HL-60/S4 treated with retinoic acid at 250 ng/mL for 4 days and 3 days (cell line): ENCODE measurements around the gene RXRA.

ENCODE experiments used
- in situ Hi-C: fragments of 300-500 bp; cut with MboI; formaldehyde crosslinking; loops from 2 replicates; pipeline ENCODE4 v1.7.0; 2022; ENCODE audit warnings: low sequenced_read_pairs

Gene RXRA

DNA sequence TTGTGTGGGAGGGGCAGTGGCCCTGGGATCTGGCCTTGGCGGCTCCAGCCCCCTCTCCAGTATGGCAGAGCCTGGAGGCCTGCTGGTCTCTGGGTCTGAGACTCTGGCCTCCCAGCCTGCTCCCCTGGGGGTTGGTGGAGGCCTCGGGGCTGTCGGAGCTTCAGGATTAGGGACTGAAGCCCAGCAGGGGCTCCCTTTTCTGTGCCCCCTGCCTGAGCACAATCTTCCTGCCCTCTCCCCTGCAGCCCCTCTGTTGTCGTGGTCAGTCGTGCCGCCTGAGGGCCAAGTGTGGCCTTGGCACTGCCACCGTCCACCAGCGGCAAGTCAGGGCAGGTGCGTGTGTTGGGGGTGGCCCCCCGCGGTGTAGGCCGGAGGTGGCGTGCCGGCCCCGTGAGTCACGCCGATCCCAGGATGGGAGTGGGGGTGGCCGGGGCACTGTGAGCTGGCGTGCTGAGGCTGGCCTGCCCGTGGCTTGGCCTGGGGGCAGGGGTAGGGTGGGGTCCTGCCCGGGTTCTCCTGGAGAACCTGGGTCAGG lies 53.6 kb downstream of the RXRA start:
- in situ Hi-C loops, result no loop called here

DNA sequence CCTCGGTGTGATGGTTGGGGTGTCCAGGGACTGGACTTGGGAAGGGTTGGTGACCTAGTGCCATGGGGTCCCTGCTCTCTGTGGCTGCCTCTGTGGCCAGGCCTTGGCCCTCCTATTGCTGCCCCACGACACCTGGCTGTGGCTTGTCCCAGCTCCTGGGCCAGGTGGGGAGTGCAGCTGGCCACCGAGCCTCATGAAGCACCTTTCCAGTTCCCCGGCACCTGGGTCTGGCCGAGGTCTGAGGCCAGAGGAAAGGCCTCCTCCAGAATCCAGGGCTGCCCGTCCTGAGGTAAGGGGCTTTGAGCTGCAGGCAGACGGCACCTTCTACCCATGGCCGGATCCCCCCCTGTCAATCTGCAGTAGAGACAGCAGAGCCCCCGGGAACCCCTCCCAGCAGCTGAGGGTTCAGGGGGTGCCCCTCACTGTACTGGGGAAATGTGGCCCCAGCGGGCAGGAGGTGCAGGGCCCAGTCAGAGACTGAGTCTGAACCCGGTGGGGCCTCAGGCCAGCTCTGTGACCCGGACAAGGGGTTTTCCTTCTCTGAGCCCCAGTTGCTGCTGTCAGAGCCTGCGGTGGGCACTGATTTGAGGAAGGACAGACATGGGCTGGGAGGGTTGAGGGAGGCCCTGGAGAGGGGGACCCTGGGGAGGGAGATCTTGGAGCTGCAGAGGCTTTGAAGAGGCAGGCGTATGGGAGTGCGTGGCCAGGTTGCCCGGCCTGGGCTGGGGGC lies 54.5 kb downstream of the RXRA start:
- in situ Hi-C loops, result no loop called here

- in situ Hi-C loops, result no loop called here
Observed at GRCh38 chr9:134381272-134381661, 55.0 kb downstream of the RXRA start.

DNA sequence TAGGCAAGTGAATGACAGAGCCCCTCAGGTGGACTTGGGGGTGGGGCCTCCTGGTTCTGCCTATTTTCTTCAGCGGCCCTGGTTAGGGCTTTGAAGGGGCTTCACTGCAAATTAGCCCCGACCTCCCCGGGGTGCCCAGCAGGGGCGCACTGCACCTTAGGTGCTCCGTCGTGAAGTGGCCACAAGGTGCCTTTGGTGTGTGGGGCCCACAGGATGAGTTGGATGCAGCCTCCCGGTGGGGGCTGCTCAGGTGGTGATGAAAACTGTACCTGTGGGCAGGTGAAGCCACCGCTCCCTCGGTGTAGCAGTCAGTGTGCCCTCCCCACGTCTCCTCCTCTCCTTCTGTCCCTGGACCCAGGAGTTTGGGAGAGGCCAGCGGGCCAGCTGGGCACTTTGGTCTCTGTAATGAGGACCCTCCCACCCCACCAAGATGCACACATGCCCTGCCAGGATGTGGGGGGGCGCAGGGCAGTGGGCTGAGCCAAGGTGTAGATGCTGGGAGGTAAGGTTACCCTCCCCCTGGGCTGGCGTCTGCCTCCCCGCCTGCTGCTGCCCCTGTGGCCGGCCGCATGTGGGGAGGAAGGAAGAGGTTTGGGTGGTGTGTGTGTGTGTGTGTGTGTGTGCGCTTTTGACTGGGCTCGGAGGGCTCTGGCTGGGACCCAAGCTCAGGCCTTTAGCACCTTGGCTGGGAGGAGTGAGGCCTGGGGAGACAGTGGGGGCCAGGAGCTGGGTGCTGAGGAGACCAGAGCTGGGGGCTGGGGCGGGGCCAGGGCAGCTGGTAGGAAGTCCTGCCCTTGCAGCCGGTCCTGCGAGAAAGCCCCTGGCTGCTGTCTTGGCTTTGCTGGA lies 55.6 kb downstream of the RXRA start:
- in situ Hi-C loops, result no loop called here

- in situ Hi-C loops, result no loop called here
Observed at GRCh38 chr9:134382733-134383132, 56.5 kb downstream of the RXRA start.

DNA sequence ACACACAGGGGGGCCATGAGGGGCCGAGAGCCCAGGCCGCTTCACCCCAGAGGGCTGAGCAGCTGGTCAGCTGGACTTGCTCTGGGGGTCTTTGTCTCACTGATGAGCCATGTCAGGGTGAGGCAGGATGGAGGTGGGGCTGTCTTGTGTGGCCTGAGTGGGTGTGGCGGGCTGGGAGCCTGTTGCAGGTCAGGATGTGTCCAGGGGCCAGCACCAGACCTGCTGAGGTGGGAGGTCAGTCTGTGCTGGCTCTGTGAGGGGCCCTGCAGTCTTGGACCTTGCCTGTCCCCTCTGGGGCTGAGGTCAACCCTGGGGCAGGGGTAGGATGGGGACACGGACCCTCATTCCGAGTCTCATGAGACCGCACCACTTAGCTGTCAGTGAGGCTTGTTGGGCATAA lies 56.9 kb downstream of the RXRA start:
- in situ Hi-C loops, result no loop called here

DNA sequence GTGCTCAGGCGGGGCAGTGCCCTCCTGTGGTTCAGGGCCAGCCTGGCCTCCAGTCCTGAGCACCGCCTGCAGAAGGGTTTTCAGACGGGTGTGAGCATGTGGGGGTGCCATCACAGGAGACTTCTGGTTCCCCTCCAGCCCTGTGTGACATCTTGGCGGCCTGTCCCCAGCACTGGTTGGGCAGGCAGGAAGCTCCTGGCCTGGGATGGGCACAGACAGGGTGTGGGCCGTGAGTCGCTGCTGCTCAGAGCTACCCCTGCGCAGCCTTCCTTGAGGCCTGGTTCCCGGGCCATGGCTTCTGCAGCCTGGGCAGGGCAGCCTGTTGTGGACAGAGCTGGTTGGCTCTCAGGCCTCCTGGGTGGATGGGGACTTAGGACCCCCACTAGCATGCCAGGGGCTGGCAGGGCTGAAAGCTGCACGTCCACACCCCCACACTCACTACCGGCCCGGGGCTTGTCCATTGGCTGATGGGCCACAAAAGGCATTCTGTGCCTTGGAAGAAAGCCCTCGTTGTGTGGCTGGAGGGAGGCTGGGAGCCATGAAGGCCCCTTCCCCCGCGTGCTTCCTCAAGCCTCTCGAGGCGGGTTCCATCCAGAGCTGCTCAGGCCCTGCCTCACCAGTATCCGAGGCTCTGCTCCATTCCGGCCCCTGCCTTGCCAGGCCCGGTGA lies 58.7 kb downstream of the RXRA start:
- in situ Hi-C loops, result no loop called here

- in situ Hi-C loops, result no loop called here
Observed at GRCh38 chr9:134385915-134386314, 59.7 kb downstream of the RXRA start.

DNA sequence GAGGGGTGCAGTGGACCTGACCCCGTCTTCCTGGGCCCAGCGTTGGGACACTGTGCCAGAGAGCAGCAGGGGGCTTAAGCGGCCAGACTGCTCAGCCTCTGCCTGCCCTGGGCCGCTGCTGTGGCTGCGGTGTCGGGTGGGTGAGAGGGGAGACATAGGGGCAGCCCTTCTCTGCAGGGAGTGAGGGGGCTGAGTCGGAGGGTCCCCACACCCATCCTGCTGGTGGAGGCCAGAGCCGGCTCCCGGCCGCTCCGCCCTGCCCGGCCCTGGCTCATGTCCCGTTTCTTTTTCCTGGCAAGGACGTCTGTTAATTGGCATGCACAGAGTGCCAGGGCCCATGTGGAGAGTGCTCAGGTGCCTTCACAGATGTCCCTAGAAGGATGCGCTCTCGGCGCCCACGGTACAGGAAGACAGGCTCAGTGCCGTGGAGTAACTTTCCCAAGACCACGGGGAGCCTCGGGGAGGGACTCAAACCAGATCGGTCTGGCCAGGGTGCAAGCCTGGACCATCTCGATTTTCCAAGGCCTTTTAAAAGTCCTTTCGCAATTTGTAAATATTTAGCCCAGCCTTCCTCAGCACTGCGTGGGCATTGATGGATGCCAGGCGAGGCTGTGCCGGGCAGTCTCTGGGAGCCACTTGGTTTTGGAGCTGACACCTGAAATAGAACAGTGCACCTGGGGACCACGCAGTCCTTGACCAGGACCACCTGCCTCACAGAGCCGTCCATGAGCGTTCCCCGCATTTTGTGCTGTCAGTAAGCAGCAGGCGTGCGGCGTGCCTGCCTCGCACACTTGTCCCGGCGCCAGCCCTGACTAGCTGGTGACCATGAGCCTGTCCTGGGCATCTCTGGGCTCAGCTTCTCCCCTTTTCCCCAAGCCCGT lies 60.9 kb downstream of the RXRA start:
- in situ Hi-C loops, result no loop called here

DNA sequence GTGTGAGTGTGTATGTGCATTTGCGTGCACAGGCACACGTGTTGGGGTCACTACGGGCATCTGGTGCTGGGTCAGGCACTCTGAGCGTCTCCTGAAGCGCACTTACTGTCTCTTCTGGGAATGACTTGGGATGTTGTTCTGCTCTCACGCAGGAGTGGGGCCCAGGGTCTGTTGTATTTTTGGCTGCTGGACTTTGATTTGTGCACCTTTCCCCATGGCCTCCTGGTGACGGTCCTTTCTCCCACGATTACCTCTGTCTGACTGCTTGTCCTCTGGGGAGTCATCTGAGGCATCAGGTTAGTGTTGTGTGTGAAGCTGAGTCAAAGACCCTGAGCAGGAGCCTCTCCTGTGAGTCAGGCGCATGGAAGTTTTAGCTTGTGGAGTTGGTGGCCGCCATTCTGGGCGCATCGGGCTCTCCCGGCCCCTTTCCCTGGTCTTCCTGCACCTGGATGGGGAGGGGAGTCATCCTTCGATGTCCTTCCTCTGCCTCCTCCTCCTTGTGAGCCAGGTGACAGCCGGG lies 62.1 kb downstream of the RXRA start:
- in situ Hi-C loops, result no loop called here

GRCh38 chr9:134388976-134389375 lies 62.7 kb downstream of the RXRA start:
- in situ Hi-C loops, result no loop called here

DNA sequence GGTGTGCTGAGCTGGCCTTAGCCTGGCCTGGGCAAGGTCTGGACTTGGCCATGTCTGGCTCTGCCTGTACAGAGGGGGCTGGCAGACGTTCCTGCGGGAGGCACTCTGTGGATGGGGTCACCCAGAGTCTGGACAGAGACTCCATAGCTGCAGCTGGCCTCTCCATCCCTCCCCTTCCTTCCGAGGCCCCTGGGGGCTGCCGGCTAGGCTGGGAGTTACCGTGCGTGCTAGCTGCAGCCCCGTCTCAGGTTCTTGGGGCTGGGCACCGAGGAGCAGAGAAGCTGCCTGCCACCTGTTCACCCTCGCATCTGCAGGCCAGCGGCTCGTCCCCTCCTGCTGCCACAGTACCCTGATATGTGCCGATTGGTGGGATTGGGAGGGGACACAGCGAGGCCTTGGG lies 63.4 kb downstream of the RXRA start:
- in situ Hi-C loops, result no loop called here

- in situ Hi-C loops, result no loop called here
Observed at GRCh38 chr9:134390537-134390936, 64.3 kb downstream of the RXRA start.

- in situ Hi-C loops, result no loop called here
Observed at GRCh38 chr9:134390947-134391318, 64.7 kb downstream of the RXRA start.

- in situ Hi-C loops, result no loop called here
Observed at GRCh38 chr9:134391319-134392231, 65.3 kb downstream of the RXRA start.

- in situ Hi-C loops, result no loop called here
Observed at GRCh38 chr9:134392900-134393299, 66.6 kb downstream of the RXRA start.

GRCh38 chr9:134393582-134394280 lies 67.5 kb downstream of the RXRA start:
- in situ Hi-C loops, result no loop called here

DNA sequence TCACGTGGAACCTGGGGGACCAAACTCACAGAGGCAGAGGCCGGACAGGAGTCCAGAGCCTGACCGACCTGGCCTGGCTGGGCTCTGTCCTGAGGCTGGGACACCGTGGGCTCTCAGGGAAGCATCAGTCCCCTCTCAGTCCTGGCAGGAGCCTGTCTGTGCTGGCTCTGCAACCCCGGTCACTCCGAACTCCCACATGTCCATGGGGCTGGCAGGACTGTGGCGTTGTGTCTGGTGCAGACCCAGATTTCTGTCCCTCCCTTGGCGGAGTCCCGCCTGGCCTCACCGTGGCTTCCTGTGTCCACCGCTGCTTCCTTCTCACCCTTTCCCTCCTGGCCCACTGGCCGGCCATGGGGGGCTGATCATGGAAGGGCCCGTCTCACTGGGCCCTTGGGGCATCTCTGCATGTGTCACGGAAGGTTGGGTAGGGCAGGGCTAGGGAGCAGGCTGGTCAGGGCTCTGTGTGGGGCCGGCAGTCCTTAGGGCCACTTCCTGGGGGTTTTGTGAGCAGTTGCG lies 68.8 kb downstream of the RXRA start:
- in situ Hi-C loops, result no loop called here
